ENCODE measurements around the gene ASAP2.
"Not testable (repeated sequence)": the region's sequence is repeated elsewhere in the genome, so short reads cannot be mapped to it uniquely, and the experiment has no call there.

The ASAP2 gene

DNA sequence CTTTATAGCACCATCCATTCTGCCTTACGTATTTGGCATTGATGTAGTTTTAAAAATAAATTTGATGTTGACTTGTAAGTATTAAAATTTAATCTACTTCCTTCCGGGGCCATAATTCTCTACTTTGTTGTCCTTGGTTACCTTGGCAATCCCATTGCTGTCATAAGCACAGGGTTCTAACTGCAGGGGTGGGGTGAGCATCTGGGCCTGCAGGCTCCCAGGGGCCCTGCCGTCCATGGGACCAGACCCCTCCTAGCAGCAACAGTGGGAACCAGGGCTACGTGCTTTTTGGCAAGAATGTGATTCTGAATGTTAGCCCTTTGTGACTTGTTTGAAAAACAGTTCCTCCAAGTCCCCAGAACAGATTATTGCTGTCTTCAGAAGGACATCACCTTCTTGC is 4.9 kb downstream of the ASAP2 start:
- DNase-seq, result no peak

DNA sequence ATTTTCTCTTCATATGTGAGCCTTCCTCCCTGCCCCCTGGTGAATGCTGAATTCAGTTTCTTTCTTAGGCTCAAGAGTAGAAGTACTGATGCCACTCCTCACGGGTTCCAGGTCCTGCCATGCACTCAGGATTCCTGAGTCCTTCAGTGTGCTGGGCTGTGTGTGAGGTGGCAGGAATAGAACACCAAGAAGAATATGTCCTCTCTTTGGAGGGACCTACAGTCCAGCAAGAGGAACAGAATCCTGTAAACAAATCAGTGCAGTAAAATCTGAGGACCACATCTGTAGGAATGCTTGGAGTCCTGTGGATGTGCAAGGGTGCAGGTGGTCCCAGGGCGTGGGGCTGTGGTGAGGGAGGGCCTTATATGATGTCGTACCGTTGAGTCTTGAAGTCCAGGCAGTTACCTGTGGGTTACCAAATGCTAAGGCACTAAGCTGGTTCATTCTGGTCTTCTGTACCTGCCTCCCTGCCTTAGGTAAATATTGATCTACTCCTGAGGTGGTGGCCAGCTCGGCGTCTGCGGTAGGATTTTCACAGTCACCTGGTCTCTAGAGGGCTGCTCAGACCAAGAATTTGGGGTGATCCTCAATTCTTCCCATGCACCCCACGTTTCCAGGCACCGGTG is 5.5 kb downstream of the ASAP2 start:
- DNase-seq, result no peak

DNA sequence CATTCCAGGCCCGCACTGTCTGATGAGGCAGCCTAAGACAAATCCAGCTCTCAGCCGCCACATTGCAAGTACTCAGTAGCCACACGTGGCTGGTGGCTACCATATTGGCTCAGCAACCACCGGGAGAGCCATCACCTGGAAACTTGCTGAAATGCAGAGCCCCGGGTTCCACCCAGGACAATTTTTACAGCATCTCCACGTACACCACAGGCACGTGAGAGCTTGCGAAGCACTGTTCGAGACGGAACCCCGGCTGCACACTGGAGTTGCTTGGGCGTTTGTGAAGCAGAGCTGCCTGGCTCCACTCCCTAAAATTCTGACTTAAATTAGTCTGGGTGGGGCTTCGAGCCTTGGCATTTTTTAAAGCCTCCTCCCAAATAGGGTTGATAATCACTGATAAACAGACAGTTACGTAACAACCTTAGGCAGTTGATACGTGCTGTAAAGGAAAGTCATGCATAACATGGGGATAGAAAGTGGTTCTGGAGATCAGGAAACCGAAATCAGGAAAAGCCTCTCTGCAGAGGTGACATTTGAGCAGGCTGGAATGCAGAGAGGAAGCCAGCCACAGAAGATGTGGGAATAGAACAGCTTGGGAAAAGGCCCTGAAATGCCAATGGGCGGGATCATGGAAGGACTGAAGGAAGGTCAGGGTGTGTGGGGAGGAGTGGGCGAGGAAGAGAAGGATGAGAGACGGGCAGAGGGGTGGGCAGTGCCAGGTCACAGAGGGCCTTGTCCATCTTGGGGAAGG is 6.2 kb downstream of the ASAP2 start:
- DNase-seq, result no peak

GRCh38 chr2:9213477-9214051 is 7.0 kb downstream of the ASAP2 start:
- DNase-seq, result no peak

- no peak for DNase-seq
Measured at GRCh38 chr2:9214873-9215272, 8.3 kb downstream of the ASAP2 start.

DNA sequence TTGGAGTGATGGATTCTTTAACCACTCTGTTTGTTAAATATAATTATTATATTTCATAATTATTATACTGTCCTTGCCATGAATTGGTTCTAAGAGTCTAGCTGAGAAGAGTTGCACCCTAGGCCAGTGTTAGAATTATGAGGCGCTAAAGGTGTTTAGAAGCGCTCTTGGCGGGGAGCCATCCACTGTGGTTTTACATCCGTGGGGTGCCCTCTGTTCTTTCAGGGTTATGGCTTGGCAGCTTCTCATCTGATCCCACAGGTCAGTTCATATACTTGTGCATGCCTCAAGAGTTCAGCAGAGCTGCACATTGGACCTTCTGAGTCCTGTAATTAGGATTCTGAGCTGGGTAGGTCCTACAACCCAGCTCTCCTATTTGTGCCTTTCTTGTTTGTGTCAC is 9.1 kb downstream of the ASAP2 start:
- no peak for DNase-seq

- DNase-seq, result not testable (repeated sequence)
Measured at GRCh38 chr2:9216143-9216542, 9.5 kb downstream of the ASAP2 start.

- no peak for DNase-seq
Measured at GRCh38 chr2:9217838-9218770, 11.5 kb downstream of the ASAP2 start.

- DNase-seq, result no peak
Measured at GRCh38 chr2:9219027-9219445, 12.4 kb downstream of the ASAP2 start.

DNA sequence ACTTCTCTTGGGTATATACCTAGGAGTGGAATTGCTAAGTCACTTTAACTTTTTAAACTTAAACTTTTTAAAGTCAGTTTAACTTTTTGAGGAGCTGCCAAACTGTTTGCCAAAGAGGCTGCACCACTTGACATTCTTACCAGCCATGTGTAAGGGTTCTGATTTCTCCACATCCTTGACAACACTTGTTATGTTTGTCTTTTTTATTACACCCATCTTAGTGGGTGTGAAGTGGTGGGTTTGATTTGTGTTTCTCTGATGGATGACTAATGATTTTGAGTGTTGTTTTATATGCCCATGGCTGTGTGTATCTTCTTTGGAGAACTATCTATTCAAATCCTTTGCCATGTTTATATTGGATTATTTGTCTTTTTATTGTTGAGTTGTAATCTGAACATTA is 13.6 kb downstream of the ASAP2 start:
- DNase-seq, result no peak

GRCh38 chr2:9221223-9221622 is 14.6 kb downstream of the ASAP2 start:
- DNase-seq, result no peak

DNA sequence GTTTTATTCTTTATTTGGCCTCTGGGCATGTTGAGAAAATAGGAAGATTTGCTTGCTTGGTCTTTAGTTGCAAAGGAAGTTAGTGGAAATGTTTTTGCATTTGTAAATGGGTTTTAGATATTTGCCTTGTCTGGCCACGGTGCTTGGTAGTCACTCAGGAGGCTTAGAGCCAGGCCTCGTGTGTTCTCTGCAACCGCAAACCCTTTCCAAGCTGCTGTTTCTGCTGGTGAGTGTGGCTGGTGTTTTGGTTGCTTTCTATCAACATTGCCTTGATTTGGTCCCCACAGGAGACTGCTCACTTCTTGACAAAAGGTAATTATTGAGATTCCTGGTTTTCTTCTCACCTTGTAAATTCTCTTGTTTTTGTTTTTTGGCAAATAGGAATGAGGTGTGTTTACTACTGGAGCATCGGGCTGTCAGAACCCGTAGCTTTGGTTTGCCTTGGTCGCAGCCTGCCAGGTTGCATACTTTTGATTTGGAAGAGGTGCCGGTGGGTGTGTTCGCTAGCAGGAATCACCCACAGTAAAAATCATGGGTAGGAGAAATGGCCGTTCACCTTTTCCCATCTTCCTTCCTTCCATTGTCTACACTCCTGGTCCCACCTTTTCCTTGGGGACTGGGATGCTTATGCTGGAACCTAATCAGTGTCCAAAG is 15.8 kb downstream of the ASAP2 start:
- peak in 2 of 51 donors; percentile 11 to 23 for DNase-seq

- DNase-seq, result no peak
Measured at GRCh38 chr2:9222893-9223287, 16.3 kb downstream of the ASAP2 start.

- no peak for DNase-seq
Measured at GRCh38 chr2:9225806-9226205, 19.2 kb downstream of the ASAP2 start.

- no peak for DNase-seq
Measured at GRCh38 chr2:9226458-9227380, 20.1 kb downstream of the ASAP2 start.

- DNase-seq, result no peak
Measured at GRCh38 chr2:9228088-9228751, 21.6 kb downstream of the ASAP2 start.

DNA sequence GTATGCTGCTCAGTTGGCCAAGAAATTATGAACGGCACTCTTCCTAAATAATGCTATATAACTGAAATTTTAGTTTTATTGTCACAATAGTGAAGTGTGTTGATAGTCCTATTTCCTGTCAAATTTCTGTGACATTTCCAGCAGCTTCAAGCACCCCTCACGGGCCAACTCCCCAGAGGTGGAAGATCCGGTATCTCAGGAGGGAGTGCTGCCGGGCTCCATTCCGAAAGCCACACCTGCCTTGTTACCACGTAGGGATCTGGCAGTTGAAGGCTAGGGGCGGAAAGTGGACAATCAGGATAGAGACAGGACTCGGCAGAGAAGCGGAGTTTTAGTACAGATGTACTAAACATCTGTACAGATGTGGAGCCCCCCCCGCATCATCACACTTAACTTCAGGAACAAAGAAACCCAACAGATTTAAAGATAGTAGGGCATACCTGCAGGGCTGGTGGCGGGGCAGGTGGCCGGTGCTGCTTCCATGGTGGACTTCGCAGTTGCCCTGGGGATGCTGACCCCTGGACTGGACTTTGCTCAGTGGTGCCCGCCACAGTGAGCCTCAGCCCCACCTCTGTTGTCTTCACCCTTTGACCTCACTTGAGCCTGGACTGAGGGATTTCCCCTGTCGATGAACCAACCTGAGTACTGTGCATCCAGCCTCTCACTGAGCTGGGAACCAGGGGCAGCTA is 22.3 kb downstream of the ASAP2 start:
- no peak for DNase-seq

DNA sequence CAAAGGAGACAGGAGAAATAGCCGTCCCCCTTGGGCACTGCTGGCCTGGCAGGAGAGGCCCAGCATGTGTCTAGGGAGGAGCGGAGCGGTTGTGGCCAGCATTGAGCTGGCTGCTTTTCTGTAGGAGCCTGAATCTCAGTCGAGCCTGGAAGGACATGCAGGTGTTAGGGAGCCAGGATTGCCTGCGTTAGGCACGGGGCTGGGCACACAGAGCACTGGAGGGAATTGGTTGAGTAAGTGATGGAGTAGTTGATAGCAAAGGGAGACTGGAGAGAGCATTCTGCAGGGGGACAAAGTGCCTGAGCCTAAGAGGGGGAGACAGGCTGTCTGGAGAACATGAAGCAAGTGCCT is 22.8 kb downstream of the ASAP2 start:
- no peak for DNase-seq
